ENCODE results near the gene EEF2KMT.
"Not testable (repeated sequence)": the region's sequence is repeated elsewhere in the genome, so short reads cannot be mapped to it uniquely, and the experiment has no call there.

DNA sequence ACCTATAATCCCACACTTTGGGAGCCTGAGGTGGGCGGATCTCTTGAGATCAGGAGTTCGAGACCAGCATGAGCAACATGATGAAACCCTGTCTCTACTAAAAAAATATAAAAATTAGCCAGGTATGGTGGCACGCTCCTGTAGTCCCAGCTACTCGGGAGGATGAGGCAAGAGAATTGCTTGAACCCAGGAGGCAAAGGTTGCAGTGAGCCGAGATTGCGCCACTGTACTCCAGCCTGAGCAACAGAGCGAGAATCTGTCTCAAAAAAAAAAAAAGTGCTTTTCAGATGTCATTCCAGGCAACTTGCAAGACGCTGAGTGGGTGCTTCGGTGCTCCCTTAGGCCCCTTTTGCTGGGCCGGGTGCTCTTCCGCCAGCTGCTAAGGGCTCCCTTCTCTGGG, 53.0 kb downstream of the EEF2KMT start:
- TF ChIP-seq SMC3 (IDR thresholded peaks at IDR 0.05; ENCODE audit: low read length); ZNF205 (CRISPR knock-in tag; IDR thresholded peaks at IDR 0.05); ZNF180 (CRISPR knock-in tag; IDR thresholded peaks at IDR 0.05; ENCODE audit: borderline replicate concordance, low read depth); ZNF782 (CRISPR knock-in tag; IDR thresholded peaks at IDR 0.05; ENCODE audit: borderline replicate concordance); NFYB (CRISPR knock-in tag; IDR thresholded peaks at IDR 0.05): not testable (repeated sequence)
- TF ChIP-seq, protein P1, sequence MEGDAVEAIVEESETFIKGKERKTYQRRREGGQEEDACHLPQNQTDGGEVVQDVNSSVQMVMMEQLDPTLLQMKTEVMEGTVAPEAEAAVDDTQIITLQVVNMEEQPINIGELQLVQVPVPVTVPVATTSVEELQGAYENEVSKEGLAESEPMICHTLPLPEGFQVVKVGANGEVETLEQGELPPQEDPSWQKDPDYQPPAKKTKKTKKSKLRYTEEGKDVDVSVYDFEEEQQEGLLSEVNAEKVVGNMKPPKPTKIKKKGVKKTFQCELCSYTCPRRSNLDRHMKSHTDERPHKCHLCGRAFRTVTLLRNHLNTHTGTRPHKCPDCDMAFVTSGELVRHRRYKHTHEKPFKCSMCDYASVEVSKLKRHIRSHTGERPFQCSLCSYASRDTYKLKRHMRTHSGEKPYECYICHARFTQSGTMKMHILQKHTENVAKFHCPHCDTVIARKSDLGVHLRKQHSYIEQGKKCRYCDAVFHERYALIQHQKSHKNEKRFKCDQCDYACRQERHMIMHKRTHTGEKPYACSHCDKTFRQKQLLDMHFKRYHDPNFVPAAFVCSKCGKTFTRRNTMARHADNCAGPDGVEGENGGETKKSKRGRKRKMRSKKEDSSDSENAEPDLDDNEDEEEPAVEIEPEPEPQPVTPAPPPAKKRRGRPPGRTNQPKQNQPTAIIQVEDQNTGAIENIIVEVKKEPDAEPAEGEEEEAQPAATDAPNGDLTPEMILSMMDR (CRISPR knock-in tag; IDR thresholded peaks at IDR 0.05) = not testable (repeated sequence)
- TF ChIP-seq, protein P2, sequence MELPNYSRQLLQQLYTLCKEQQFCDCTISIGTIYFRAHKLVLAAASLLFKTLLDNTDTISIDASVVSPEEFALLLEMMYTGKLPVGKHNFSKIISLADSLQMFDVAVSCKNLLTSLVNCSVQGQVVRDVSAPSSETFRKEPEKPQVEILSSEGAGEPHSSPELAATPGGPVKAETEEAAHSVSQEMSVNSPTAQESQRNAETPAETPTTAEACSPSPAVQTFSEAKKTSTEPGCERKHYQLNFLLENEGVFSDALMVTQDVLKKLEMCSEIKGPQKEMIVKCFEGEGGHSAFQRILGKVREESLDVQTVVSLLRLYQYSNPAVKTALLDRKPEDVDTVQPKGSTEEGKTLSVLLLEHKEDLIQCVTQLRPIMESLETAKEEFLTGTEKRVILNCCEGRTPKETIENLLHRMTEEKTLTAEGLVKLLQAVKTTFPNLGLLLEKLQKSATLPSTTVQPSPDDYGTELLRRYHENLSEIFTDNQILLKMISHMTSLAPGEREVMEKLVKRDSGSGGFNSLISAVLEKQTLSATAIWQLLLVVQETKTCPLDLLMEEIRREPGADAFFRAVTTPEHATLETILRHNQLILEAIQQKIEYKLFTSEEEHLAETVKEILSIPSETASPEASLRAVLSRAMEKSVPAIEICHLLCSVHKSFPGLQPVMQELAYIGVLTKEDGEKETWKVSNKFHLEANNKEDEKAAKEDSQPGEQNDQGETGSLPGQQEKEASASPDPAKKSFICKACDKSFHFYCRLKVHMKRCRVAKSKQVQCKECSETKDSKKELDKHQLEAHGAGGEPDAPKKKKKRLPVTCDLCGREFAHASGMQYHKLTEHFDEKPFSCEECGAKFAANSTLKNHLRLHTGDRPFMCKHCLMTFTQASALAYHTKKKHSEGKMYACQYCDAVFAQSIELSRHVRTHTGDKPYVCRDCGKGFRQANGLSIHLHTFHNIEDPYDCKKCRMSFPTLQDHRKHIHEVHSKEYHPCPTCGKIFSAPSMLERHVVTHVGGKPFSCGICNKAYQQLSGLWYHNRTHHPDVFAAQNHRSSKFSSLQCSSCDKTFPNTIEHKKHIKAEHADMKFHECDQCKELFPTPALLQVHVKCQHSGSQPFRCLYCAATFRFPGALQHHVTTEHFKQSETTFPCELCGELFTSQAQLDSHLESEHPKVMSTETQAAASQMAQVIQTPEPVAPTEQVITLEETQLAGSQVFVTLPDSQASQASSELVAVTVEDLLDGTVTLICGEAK (IDR thresholded peaks at IDR 0.05) = not testable (repeated sequence)
- TF ChIP-seq, protein P2 (CRISPR knock-in tag; IDR thresholded peaks at IDR 0.05) = not testable (repeated sequence)
- TF ChIP-seq, protein P3, sequence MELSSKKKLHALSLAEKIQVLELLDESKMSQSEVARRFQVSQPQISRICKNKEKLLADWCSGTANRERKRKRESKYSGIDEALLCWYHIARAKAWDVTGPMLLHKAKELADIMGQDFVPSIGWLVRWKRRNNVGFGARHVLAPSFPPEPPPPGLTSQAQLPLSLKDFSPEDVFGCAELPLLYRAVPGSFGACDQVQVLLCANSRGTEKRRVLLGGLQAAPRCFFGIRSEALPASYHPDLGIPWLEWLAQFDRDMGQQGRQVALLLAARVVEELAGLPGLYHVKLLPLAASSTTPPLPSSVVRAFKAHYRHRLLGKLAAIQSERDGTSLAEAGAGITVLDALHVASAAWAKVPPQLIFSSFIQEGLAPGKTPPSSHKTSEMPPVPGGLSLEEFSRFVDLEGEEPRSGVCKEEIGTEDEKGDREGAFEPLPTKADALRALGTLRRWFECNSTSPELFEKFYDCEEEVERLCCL (CRISPR knock-in tag; IDR thresholded peaks at IDR 0.05; ENCODE audit: borderline replicate concordance) = not testable (repeated sequence)
